Activated B cell treated with CpG ODN at 0.5 μM for 24 hours (primary cell): ENCODE data around the gene FLNA. TPM values are rescaled to one million over a fixed set of nuclear protein-coding genes. Genes with fewer than 3 reads are reported as not detected.
A peak's percentile ranks its signal among the peaks of the same experiment; 100 is the strongest.

Source experiments
- ATAC-seq: fragments of 200-7000 bp; cut with Tn5 transposase; one replicate; pipeline ENCODE4 v1.10.0; 2021; ENCODE audit warnings: low read depth, mild to moderate bottlenecking, moderate library complexity
- CTCF ChIA-PET: fragments of 350-600 bp; sonication (Branson Sonifier 250); formaldehyde crosslinking; loops from one replicate; lab custom pipeline; 2021; ENCODE audit warnings: antibody characterized with exemption; lab: Charles Lee
- POLR2A ChIA-PET: fragments of 350-600 bp; sonication (Branson Sonifier 250); formaldehyde crosslinking; loops from one replicate; lab custom pipeline; 2021; ENCODE audit warnings: antibody characterized with exemption; lab: Charles Lee
- DNase-seq: peaks from one replicate; pipeline ENCODE4 v3.0.0; 2022
- H3K27ac Mint-ChIP-seq: one replicate; pipeline ENCODE4 v1.8.0; 2020; ENCODE audit warnings: mixed read lengths
- H3K27me3 Mint-ChIP-seq: one replicate; pipeline ENCODE4 v1.8.0; 2021; ENCODE audit warnings: mixed read lengths
- H3K36me3 Mint-ChIP-seq: one replicate; pipeline ENCODE4 v1.8.0; 2021; ENCODE audit warnings: low read depth, mixed read lengths
- H3K4me1 Mint-ChIP-seq: one replicate; pipeline ENCODE4 v1.8.0; 2021; ENCODE audit warnings: mixed read lengths
- H3K4me3 Mint-ChIP-seq: one replicate; pipeline ENCODE4 v1.8.0; 2020; ENCODE audit warnings: mild to moderate bottlenecking, mixed read lengths
- H3K9me3 Mint-ChIP-seq: one replicate; pipeline ENCODE4 v1.8.0; 2020; ENCODE audit warnings: mixed read lengths
- intact Hi-C: fragments of 100-400 bp; cut with micrococcal nuclease; formaldehyde crosslinking; loops from one replicate; pipeline ENCODE4 v1.15.1; 2024
- total RNA-seq: library from RNA; stranded (reverse); gene quantifications from 2 replicates; pipeline ENCODE4 v1.2.3, GENCODE V29; 2022
- TF ChIP-seq, protein P1 (sequence below): fragments of 200-600 bp; IDR thresholded peaks from one replicate; pipeline ENCODE4 v1.8.0; 2022; ENCODE audit warnings: antibody characterized with exemption, mild to moderate bottlenecking

The FLNA gene
- total RNA-seq, 1 donor from 2014 or later = 679 TPM

DNA sequence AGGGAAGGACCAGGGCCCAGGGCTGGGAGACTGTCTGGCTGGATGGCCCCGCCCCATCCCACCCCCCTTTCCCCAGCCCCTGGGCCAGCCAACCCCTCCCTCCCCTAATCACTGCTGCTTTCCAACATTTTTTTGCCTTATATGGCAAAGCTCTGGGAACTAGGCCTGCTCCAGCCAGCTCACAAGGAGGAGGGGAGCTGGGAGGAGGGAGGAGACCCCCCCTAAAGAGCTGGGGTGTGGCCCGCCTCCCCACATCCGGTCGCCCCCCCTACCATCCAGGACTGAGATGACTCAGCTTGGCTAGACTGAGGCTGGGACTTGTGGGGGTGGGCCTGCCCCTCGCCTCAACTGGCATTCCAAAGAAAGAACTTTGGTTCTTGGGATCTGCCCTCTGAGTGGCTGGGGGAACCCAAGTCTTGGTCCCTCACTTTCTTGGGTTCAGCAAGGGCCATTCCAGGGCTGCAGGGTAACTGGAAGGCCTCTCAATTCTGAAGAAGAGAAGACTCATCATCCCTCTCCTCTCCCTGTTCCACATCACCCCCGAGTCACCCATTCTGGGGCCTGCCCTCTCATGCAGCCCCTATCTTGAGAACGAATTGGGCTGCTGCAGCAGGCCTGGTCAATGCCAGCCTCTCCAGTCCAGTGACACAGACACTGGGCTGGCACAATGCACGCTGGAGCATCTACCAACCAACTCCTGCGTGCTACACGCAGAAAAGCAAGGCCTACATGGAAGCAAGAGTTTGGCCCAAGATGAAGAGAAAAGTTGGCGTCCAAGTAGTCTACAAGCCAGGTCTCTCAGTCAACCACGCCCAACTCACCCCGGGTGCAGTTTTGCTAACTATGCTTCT is 4.8 kb downstream of the FLNA start:
- CTCF ChIA-PET = no interaction called here
- no peaks in the 10 kb centered on the region for H3K27me3 Mint-ChIP-seq
- intact Hi-C loops = loop anchor here (1.0 to 10.0 kb wide), 6 partner anchors 42 to 645 kb away; partner anchors contain the start of genes ABCD1, ATP6AP1, BCAP31 and FAM3A
- peaks cover 30% of the 10 kb centered on the region for H3K4me1 Mint-ChIP-seq
- H3K27ac Mint-ChIP-seq = peak overlapping the region; percentile 88
- TF ChIP-seq, protein P1, sequence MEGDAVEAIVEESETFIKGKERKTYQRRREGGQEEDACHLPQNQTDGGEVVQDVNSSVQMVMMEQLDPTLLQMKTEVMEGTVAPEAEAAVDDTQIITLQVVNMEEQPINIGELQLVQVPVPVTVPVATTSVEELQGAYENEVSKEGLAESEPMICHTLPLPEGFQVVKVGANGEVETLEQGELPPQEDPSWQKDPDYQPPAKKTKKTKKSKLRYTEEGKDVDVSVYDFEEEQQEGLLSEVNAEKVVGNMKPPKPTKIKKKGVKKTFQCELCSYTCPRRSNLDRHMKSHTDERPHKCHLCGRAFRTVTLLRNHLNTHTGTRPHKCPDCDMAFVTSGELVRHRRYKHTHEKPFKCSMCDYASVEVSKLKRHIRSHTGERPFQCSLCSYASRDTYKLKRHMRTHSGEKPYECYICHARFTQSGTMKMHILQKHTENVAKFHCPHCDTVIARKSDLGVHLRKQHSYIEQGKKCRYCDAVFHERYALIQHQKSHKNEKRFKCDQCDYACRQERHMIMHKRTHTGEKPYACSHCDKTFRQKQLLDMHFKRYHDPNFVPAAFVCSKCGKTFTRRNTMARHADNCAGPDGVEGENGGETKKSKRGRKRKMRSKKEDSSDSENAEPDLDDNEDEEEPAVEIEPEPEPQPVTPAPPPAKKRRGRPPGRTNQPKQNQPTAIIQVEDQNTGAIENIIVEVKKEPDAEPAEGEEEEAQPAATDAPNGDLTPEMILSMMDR = no peak
- peaks cover 19% of the 10 kb centered on the region for H3K36me3 Mint-ChIP-seq
- POLR2A ChIA-PET = interaction anchor here (0.7 to 5.2 kb wide), 9 partner anchors 9 to 444 kb away, joined by 3 to 65 read pairs (median 4); partner anchors contain the start of genes EMD and RPL10
- DNase-seq (peak; percentile 38), ATAC-seq (peak; percentile 3)
- peak overlapping the region; percentile 88 for H3K4me3 Mint-ChIP-seq
- no peaks in the 10 kb centered on the region for H3K9me3 Mint-ChIP-seq

DNA sequence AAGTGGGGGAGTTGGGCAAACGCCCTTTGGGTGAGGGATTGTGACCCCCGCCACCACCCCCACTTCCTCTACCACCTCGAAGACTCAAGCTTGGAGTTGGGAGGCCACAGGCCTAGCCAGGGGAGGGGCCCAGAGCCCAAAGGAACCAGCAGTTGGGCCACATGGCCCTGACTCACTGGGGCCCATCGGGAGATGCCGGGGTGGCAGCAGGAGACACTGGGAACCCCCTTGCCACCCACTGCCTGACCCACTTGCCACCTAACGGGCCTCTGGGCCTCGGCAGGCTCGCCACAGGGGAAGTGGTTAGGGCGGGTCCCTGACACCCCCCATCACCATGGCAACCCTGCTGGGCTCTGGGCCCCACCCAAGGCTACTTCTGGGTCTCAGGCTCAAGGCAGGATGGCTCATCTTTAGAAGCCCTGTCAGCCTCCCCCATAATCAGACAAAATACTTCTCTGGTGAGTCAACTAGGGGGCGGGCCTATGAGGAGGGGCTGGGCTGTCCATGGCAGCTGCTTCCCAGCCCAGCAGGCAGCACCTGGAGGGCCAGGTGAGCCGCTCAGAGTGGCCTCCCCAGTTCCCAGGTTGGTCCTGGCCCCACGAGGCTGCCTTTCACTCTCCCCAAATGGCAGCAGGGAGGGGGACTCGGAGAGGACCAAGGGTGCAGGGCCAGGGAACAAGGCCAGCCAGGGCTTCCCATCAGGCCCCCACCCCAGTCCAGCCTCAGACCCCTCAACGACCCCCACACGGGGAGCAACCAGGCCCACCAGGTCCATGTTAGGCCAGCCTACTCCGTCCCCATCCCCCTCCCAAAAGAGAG is 5.6 kb downstream of the FLNA start:
- DNase-seq = peak; percentile 73
- Mint-ChIP-seq H3K27ac (peak overlapping the region; percentile 83), H3K4me1 (peaks cover 26% of the 10 kb centered on the region), H3K4me3 (peak overlapping the region; percentile 88), H3K36me3 (peaks cover 25% of the 10 kb centered on the region), H3K9me3 (no peaks in the 10 kb centered on the region), H3K27me3 (no peaks in the 10 kb centered on the region)
- TF ChIP-seq, protein P1 = no peak
- intact Hi-C loops = loop anchor here (1.0 kb wide), 1 partner anchor 42 kb away; the partner anchor contains the start of gene TAFAZZIN
- POLR2A ChIA-PET = interaction anchor here (0.5 to 5.2 kb wide), 11 partner anchors 10 to 444 kb away, joined by 3 to 65 read pairs (median 4); partner anchors contain the start of genes EMD, HCFC1 and RPL10
- ATAC-seq = peak; percentile 64
- CTCF ChIA-PET = no interaction called here

DNA sequence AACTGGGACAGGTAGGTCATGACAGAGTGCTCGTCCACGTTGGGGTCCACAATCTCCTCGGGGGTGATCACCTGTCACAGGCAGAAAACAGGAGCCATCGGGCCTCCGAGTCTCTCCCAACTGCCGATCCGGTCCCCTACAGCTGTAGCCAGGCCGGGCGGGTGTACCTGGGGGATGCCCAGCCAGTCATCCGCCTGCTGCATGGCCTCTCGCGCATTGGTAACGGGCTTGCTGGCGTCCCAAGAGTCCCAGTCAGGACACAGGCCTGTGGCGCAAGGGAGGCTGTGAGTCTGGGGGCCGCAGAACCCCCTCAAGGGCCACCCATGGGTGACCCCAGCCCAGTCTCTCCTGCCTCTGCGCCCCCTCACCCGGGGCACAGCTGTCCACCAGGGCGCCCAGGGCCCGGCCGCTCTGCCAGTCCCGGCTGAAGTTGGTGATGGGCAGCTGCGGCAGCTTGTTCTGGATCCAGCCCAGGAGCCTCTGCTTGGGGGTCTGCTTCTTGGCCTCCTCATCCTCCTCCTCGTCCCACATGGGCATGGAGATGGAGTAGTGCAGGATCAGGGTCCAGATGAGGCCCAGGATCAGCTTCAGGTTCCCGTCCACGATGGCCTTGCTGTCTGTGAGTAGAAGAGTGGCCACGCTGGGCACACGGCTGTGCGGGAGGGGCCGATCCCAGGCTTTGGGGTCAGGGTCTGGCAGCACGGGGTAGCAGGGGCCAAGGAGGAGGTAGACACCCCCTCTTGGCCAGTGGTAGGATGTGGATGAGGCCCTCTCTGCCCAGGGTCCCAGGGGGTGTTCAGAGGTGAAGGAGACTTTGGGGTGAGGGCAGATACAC is 6.7 kb downstream of the FLNA start:
- Mint-ChIP-seq H3K27ac (peak overlapping the region; percentile 83), H3K36me3 (peaks cover 31% of the 10 kb centered on the region), H3K9me3 (no peaks in the 10 kb centered on the region), H3K4me3 (peak overlapping the region; percentile 41), H3K27me3 (no peaks in the 10 kb centered on the region), H3K4me1 (peaks cover 17% of the 10 kb centered on the region)
- no peak for DNase-seq
- intact Hi-C loops = no loop called here
- ChIA-PET POLR2A (interaction anchor here (0.6 to 5.2 kb wide), 6 partner anchors 16 to 397 kb away, joined by 3 to 65 read pairs (median 6); partner anchors contain the start of genes HCFC1 and RPL10), CTCF (no interaction called here)
- ATAC-seq = no peak
- TF ChIP-seq, protein P1 = no peak

GRCh38 chrX:154366666-154367055 is 7.8 kb downstream of the FLNA start:
- Mint-ChIP-seq H3K27ac (peak overlapping the region; percentile 12), H3K4me3 (no peak overlapping the region), H3K4me1 (peaks cover 12% of the 10 kb centered on the region), H3K9me3 (no peaks in the 10 kb centered on the region), H3K36me3 (peaks cover 35% of the 10 kb centered on the region), H3K27me3 (no peaks in the 10 kb centered on the region)
- POLR2A ChIA-PET = interaction anchor here (5.2 kb wide), 1 partner anchor 17 kb away, joined by 56 read pairs; no protein-coding TSS in a partner anchor
- TF ChIP-seq, protein P1 = no peak
- no peak for DNase-seq
- CTCF ChIA-PET = no interaction called here
- no peak for ATAC-seq
- intact Hi-C loops = no loop called here
